ENCODE measurements around the gene HNRNPH3.
"Not testable (repeated sequence)": the region's sequence is repeated elsewhere in the genome, so short reads cannot be mapped to it uniquely, and the experiment has no call there.

Gene HNRNPH3

DNA sequence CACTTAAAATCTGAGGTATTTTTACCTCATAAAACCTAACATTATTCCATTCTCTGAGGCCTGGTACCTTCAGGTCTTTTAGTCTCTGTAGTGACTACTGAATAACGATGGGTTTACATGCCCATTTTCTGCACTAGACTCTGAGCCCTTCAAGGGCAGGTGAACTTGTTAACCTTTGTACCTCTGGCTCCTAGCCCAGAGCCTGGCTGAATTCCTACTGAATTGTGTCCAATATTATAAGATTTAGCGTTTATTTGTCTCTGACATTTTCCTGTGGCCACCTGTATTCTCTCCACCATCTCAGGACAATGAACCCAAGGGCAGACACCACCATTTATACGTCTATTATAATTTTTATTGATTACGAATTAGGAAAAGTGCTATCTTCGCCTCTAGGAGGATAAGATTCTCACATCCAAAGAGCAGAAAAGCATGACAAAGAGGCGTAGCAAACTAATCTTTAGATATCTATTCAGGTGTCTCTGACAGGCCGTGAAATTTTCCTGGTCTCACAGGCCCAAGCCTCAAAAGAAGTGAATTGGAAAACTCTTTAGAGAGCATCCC is 27.9 kb upstream of the HNRNPH3 start:
- DNase-seq (ENCODE audit: low read depth), result no peak
- no peak for TF ChIP-seq POLR2A (IDR thresholded peaks at IDR 0.05; ENCODE audit: extremely low read depth, insufficient read length)
- TF ChIP-seq MAX (IDR thresholded peaks at IDR 0.05; ENCODE audit: low read depth, low read length), result no peak
- no peak overlapping the region for H3K4me3 ChIP-seq (ENCODE audit: low read depth, low read length)

GRCh38 chr10:68305854-68306253 is 26.0 kb upstream of the HNRNPH3 start:
- TF ChIP-seq, protein P1, sequence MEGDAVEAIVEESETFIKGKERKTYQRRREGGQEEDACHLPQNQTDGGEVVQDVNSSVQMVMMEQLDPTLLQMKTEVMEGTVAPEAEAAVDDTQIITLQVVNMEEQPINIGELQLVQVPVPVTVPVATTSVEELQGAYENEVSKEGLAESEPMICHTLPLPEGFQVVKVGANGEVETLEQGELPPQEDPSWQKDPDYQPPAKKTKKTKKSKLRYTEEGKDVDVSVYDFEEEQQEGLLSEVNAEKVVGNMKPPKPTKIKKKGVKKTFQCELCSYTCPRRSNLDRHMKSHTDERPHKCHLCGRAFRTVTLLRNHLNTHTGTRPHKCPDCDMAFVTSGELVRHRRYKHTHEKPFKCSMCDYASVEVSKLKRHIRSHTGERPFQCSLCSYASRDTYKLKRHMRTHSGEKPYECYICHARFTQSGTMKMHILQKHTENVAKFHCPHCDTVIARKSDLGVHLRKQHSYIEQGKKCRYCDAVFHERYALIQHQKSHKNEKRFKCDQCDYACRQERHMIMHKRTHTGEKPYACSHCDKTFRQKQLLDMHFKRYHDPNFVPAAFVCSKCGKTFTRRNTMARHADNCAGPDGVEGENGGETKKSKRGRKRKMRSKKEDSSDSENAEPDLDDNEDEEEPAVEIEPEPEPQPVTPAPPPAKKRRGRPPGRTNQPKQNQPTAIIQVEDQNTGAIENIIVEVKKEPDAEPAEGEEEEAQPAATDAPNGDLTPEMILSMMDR (IDR thresholded peaks at IDR 0.05; ENCODE audit: low read depth, low read length), result no peak
- TF ChIP-seq MAX (IDR thresholded peaks at IDR 0.05; ENCODE audit: low read depth, low read length) (no peak), MYC (IDR thresholded peaks at IDR 0.05; ENCODE audit: low read depth, low read length) (no peak), POLR2A (IDR thresholded peaks at IDR 0.05; ENCODE audit: extremely low read depth, insufficient read length) (no peak)
- no peak for DNase-seq (ENCODE audit: low read depth)

DNA sequence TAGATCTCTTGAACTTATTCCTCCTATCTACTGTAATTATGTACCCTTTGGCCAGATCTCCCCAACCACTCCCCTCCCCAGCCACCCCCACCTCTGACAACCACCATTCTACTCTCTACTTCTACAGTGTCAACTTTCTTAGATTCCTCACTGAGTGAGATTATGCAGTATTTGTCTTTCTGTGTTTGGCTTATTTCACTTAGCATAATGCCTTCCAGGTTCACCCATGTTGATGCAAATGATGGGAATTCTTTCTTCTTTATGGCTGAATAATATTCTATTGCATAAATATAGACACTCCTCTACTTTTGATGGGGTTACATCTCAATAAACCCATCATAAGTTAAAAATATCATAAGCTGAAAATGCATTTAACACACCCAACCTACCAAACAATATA is 21.3 kb upstream of the HNRNPH3 start:
- no peak for DNase-seq (ENCODE audit: low read depth)
- TF ChIP-seq MAX (IDR thresholded peaks at IDR 0.05; ENCODE audit: low read depth, low read length) (no peak), POLR2A (IDR thresholded peaks at IDR 0.05; ENCODE audit: extremely low read depth, insufficient read length) (no peak), MYC (IDR thresholded peaks at IDR 0.05; ENCODE audit: low read depth, low read length) (no peak)
- TF ChIP-seq, protein P1 (IDR thresholded peaks at IDR 0.05; ENCODE audit: low read depth, low read length), result no peak
- H3K4me3 ChIP-seq (ENCODE audit: low read depth, low read length), result no peak overlapping the region

More at GRCh38 chr10:68305854-68306253, 26.0 kb upstream of the HNRNPH3 start:
- no peak overlapping the region for H3K4me3 ChIP-seq (ENCODE audit: low read depth, low read length)

GRCh38 chr10:68314930-68315329 is 16.9 kb upstream of the HNRNPH3 start:
- DNase-seq (ENCODE audit: low read depth); H3K4me3 ChIP-seq (ENCODE audit: low read depth, low read length): not testable (repeated sequence)

DNA sequence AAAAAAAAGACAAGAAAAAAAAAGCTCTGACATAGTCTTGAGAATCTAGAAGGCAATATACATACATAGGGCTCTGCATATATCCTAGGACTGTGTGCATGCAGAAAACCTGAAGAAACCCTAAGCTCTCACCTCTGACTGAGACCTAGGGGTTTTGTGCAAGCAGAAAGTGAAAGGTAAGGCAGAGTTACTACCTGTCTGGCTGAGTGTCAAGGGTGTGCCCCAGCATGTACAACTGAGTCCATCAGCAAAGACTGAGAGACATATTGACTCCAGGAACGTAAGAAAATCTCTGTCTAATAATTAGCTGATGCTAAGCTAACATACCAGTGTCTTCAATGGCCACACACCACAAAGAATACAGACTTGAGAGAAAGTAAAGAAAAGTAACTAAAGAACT is 16.3 kb upstream of the HNRNPH3 start:
- TF ChIP-seq, protein P1 (IDR thresholded peaks at IDR 0.05; ENCODE audit: low read depth, low read length), result no peak
- no peak for TF ChIP-seq MAX (IDR thresholded peaks at IDR 0.05; ENCODE audit: low read depth, low read length)
- no peak for TF ChIP-seq POLR2A (IDR thresholded peaks at IDR 0.05; ENCODE audit: extremely low read depth, insufficient read length)
- no peak for TF ChIP-seq MYC (IDR thresholded peaks at IDR 0.05; ENCODE audit: low read depth, low read length)
- H3K4me3 ChIP-seq (ENCODE audit: low read depth, low read length), result no peak overlapping the region
- DNase-seq (ENCODE audit: low read depth), result no peak

DNA sequence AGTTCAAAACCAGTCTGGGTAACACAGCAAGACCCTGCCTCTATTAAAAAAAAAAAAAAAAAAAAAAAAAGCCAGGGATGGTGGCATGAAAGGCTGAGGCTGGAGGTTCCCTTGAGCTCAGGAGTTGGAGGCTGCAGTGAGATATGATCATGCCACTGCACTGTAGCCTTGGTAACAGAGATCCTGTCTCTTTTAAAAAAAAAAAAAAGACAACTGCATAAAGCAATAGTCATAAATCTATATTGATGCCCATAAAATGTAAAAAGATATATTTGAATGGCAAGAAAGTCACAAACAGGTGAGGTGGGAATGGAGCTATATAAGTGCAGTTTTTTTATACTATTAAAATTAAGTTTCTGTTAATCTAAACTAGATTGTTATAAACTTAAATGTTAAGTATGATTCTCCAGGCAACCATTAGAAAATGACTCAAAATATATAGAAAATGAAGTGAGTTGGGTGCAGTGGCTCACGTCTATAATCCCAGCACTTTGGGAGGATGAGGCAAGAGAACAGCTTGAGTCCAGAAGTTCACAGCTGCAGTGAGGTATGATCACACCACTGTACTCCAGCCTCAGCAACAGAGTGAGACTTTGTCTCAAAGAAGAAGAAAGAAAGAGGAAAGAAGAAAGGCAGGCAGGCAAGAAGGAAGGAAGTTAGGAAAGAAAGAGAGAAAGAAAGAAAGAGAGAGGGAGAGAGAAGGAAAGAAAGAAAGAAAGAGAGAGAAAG is 13.4 kb upstream of the HNRNPH3 start:
- no peak for DNase-seq (ENCODE audit: low read depth)
- TF ChIP-seq, protein P1 (IDR thresholded peaks at IDR 0.05; ENCODE audit: low read depth, low read length), result no peak
- TF ChIP-seq MAX (IDR thresholded peaks at IDR 0.05; ENCODE audit: low read depth, low read length) (no peak), POLR2A (IDR thresholded peaks at IDR 0.05; ENCODE audit: extremely low read depth, insufficient read length) (no peak), MYC (IDR thresholded peaks at IDR 0.05; ENCODE audit: low read depth, low read length) (no peak)
- no peak overlapping the region for H3K4me3 ChIP-seq (ENCODE audit: low read depth, low read length)

- not testable (repeated sequence) for H3K4me3 ChIP-seq (ENCODE audit: low read depth, low read length); DNase-seq (ENCODE audit: low read depth)
These were observed 7.5 kb upstream of the HNRNPH3 start for GRCh38 chr10:68324396-68324795.

All from NB4 (cell line).